H9 (cell line): Measurements from ENCODE around the gene ZNF346. TPM values are rescaled to one million over a fixed set of nuclear protein-coding genes. Genes with fewer than 3 reads are reported as not detected.

Experiments
- DNase-seq: peaks from one replicate; pipeline ENCODE4 v3.0.0-alpha.2; 2017
- H2AFZ ChIP-seq: one replicate; pipeline ENCODE4 v1.6.1; 2013; ENCODE audit warnings: mild to moderate bottlenecking, low read length, control low read depth, moderate library complexity
- H2AK5ac ChIP-seq: 2 replicates; pipeline ENCODE4 v1.6.1; 2013; ENCODE audit warnings: low read length, control low read depth, mixed read lengths; ENCODE audit not compliant: insufficient read length
- H2BK120ac ChIP-seq: one replicate; pipeline ENCODE4 v1.6.1; 2013; ENCODE audit warnings: low read depth, mild to moderate bottlenecking, low read length, control low read depth, inconsistent platforms; ENCODE audit not compliant: poor library complexity, severe bottlenecking
- H2BK12ac ChIP-seq: 2 replicates; pipeline ENCODE4 v1.6.1; 2013; ENCODE audit warnings: low read length, control low read depth, mixed read lengths, low read depth; ENCODE audit not compliant: insufficient read length
- H2BK15ac ChIP-seq: 2 replicates; pipeline ENCODE4 v1.6.1; 2013; ENCODE audit warnings: low read depth, low read length, control low read depth
- H2BK20ac ChIP-seq: one replicate; pipeline ENCODE4 v1.6.1; 2013; ENCODE audit warnings: low read depth, mild to moderate bottlenecking, low read length, control low read depth, inconsistent platforms; ENCODE audit not compliant: poor library complexity, severe bottlenecking
- H2BK5ac ChIP-seq: 2 replicates; pipeline ENCODE4 v1.6.1; 2013; ENCODE audit warnings: low read length, control low read depth, mixed read lengths; ENCODE audit not compliant: insufficient read length
- H3K14ac ChIP-seq: 2 replicates; pipeline ENCODE4 v1.6.1; 2013; ENCODE audit warnings: low read length, control low read depth; ENCODE audit not compliant: insufficient read depth
- H3K18ac ChIP-seq: 2 replicates; pipeline ENCODE4 v1.6.1; 2013; ENCODE audit warnings: low read depth, mild to moderate bottlenecking, mixed read lengths, low read length, control low read depth; ENCODE audit not compliant: insufficient read length
- H3K23ac ChIP-seq: 2 replicates; pipeline ENCODE4 v1.6.1; 2013; ENCODE audit warnings: low read length, control low read depth, mixed read lengths, low read depth; ENCODE audit not compliant: insufficient read length
- H3K23me2 ChIP-seq: 2 replicates; pipeline ENCODE4 v1.6.1; 2013; ENCODE audit warnings: low read depth, mild to moderate bottlenecking, mixed read lengths, low read length, control low read depth; ENCODE audit not compliant: insufficient read length, poor library complexity, severe bottlenecking
- H3K27ac ChIP-seq: 2 replicates; pipeline ENCODE4 v1.5.1; 2013; ENCODE audit warnings: low read length, control low read depth, mixed read lengths, low read depth; ENCODE audit not compliant: insufficient read length
- H3K27me3 ChIP-seq: 2 replicates; pipeline ENCODE4 v1.6.1; 2013; ENCODE audit warnings: low read length, control low read depth, inconsistent platforms; ENCODE audit not compliant: insufficient read depth
- H3K4ac ChIP-seq: 2 replicates; pipeline ENCODE4 v1.6.1; 2013; ENCODE audit warnings: low read depth, mild to moderate bottlenecking, control low read depth, inconsistent platforms, low read length, moderate library complexity
- H3K4me1 ChIP-seq: 2 replicates; pipeline ENCODE4 v1.6.1; 2013; ENCODE audit warnings: low read length, control low read depth, inconsistent platforms; ENCODE audit not compliant: insufficient read depth
- H3K4me2 ChIP-seq: 2 replicates; pipeline ENCODE4 v1.6.1; 2013; ENCODE audit warnings: low read length, control low read depth, mixed read lengths; ENCODE audit not compliant: insufficient read length, insufficient read depth
- H3K56ac ChIP-seq: 2 replicates; pipeline ENCODE4 v1.6.1; 2013; ENCODE audit warnings: low read depth, mild to moderate bottlenecking, mixed read lengths, low read length, control low read depth; ENCODE audit not compliant: insufficient read length
- H3K79me1 ChIP-seq: 2 replicates; pipeline ENCODE4 v1.6.1; 2013; ENCODE audit warnings: low read depth, mild to moderate bottlenecking, moderate library complexity, low read length, control low read depth, inconsistent platforms; ENCODE audit not compliant: insufficient read depth, poor library complexity, severe bottlenecking
- H3K79me2 ChIP-seq: 2 replicates; pipeline ENCODE4 v1.6.1; 2013; ENCODE audit warnings: low read length, control low read depth, inconsistent platforms; ENCODE audit not compliant: insufficient read depth
- H3K9ac ChIP-seq: 2 replicates; pipeline ENCODE4 v1.6.1; 2013; ENCODE audit warnings: low read length, control low read depth, mixed read lengths; ENCODE audit not compliant: insufficient read length; ENCODE audit errors: extremely low read depth
- H3K9me3 ChIP-seq: one replicate; pipeline ENCODE4 v1.6.1; 2013; ENCODE audit warnings: low read depth, low read length, inconsistent platforms; ENCODE audit not compliant: control insufficient read depth
- H3T11ph ChIP-seq: one replicate; pipeline ENCODE4 v1.6.1; 2013; ENCODE audit warnings: mild to moderate bottlenecking, low read length, control low read depth, inconsistent platforms
- H4K20me1 ChIP-seq: one replicate; pipeline ENCODE4 v1.6.1; 2013; ENCODE audit not compliant: control insufficient read depth, insufficient read length, insufficient read depth
- H4K5ac ChIP-seq: 2 replicates; pipeline ENCODE4 v1.6.1; 2013; ENCODE audit warnings: low read depth, mild to moderate bottlenecking, mixed read lengths, low read length, control low read depth; ENCODE audit not compliant: insufficient read length
- H4K8ac ChIP-seq: replicated peaks from 2 replicates; pipeline ENCODE4 v1.6.1; 2013; ENCODE audit warnings: low read length, control low read depth, mixed read lengths, low read depth; ENCODE audit not compliant: insufficient read length
- H4K91ac ChIP-seq: 2 replicates; pipeline ENCODE4 v1.6.1; 2013; ENCODE audit warnings: low read depth, mild to moderate bottlenecking, moderate library complexity, mixed read lengths, low read length, control low read depth; ENCODE audit not compliant: insufficient read length
- H3K27ac Mint-ChIP-seq, 3 experiments: 2 replicates in 2 of 3; 3 replicates in 1 of 3; pipeline ENCODE4 v1.8.0; 2020 to 2021; ENCODE audit warnings: mixed read lengths in 3 of 3, mild to moderate bottlenecking in 1 of 3, moderate library complexity in 1 of 3
- H3K27me3 Mint-ChIP-seq: 2 replicates; pipeline ENCODE4 v1.8.0; 2021; ENCODE audit warnings: low read depth, mild to moderate bottlenecking, moderate library complexity, mixed read lengths
- H3K36me3 Mint-ChIP-seq, 3 experiments: 2 replicates in 2 of 3; 3 replicates in 1 of 3; pipeline ENCODE4 v1.8.0; 2020 to 2021; ENCODE audit warnings: low read depth in 3 of 3, mixed read lengths in 3 of 3; ENCODE audit not compliant: insufficient read depth in 1 of 3
- H3K4me1 Mint-ChIP-seq, 2 experiments: 2 replicates each; pipeline ENCODE4 v1.8.0; 2020; ENCODE audit warnings: mixed read lengths in 2 of 2
- H3K4me3 Mint-ChIP-seq, 2 experiments: 2 replicates in 1 of 2; 3 replicates in 1 of 2; pipeline ENCODE4 v1.8.0; 2020 to 2021; ENCODE audit warnings: mild to moderate bottlenecking in 2 of 2, mixed read lengths in 2 of 2, moderate library complexity in 1 of 2
- H3K9me3 Mint-ChIP-seq, 2 experiments: 2 replicates in 1 of 2; 3 replicates in 1 of 2; pipeline ENCODE4 v1.8.0; 2020; ENCODE audit warnings: mild to moderate bottlenecking in 2 of 2, mixed read lengths in 2 of 2, moderate library complexity in 1 of 2
- CTCF ChIP-seq: fragments of 200-600 bp; sonication (generic); conservative IDR thresholded peaks from 3 replicates; pipeline ENCODE4 v1.8.0; 2021; ENCODE audit warnings: antibody characterized with exemption, mild to moderate bottlenecking
- WGBS: extraction: QIAGEN DNeasy Blood & Tissue Kit; methylation state at CpG from one replicate; pipeline ENCODE4 v1.1.7; 2013; ENCODE audit warnings: missing lambda C conversion rate, low lambda C conversion rate, mixed read lengths; ENCODE audit not compliant: insufficient read length; ENCODE audit errors: extremely low coverage; 5-methylcytosine and 5-hydroxymethylcytosine counted together
- total RNA-seq: library from RNA; stranded (reverse); gene quantifications from 2 replicates; pipeline ENCODE4 v1.2.1, GENCODE V29; 2021

The ZNF346 gene
- total RNA-seq, 1 experiment from 2014 or later: 22.7 TPM

- Histone ChIP-seq H3K56ac (no peak overlapping the region), H2BK12ac (no peak overlapping the region), H2BK120ac (no peak overlapping the region), H3K4ac (no peak overlapping the region), H3K4me2 (no peak overlapping the region), H2BK5ac (no peak overlapping the region), H3K79me1 (no peaks in the 10 kb centered on the region), H3K27me3 (no peaks in the 10 kb centered on the region), H4K20me1 (no peaks in the 10 kb centered on the region), H3K23ac (no peak overlapping the region), H3K18ac (no peak overlapping the region), H2BK15ac (no peak overlapping the region), H3K4me1 (no peaks in the 10 kb centered on the region), H3K9ac (no peak overlapping the region), H3K9me3 (no peaks in the 10 kb centered on the region), H3T11ph (no peak overlapping the region), H4K91ac (no peak overlapping the region), H2AK5ac (no peak overlapping the region), H3K27ac (no peak overlapping the region), H2BK20ac (no peak overlapping the region), H3K23me2 (no peaks in the 10 kb centered on the region), H3K79me2 (no peaks in the 10 kb centered on the region), H3K14ac (no peak overlapping the region), H4K5ac (no peak overlapping the region), H4K8ac (no peak overlapping the region), H2AFZ (no peak overlapping the region)
- Mint-ChIP-seq H3K36me3 (peaks cover 16 to 73% (median 48%) of the 10 kb centered on the region in 3 experiments; a peak in 6 of 7 replicates), H3K27me3 (no peaks in the 10 kb centered on the region), H3K27ac (no peak overlapping the region; a peak in 1 of 7 replicates), H3K4me1 (no peaks in the 10 kb centered on the region), H3K4me3 (no peak overlapping the region), H3K9me3 (no peaks in the 10 kb centered on the region)
- no peak for TF ChIP-seq CTCF
- no CpG with 5 or more reads among the region's 1 CpG for WGBS
- no peak for DNase-seq
These were observed 22.1 kb downstream of the ZNF346 start for GRCh38 chr5:177044641-177045040.
